Endometrial microvascular endothelial cells (primary cell): ENCODE data around the gene NFXL1. TPM values are rescaled to one million over a fixed set of nuclear protein-coding genes. Genes with fewer than 3 reads are reported as not detected.

ENCODE experiments used
- in situ Hi-C: cut with HindIII; loops from 2 replicates; pipeline ENCODE4 v1.10.0; 2017; ENCODE audit warnings: low sequenced_read_pairs, low pct_unique_long_range_greater_than_20kb; ENCODE audit errors: inconsistent ontology term
- total RNA-seq: library from RNA; depleted of rRNA; stranded (reverse); fragments of >200 nt; gene quantifications from one replicate; pipeline ENCODE4 v1.2.3, GENCODE V29; 2015; ENCODE audit errors: inconsistent ontology term

NFXL1 gene
- total RNA-seq, 1 donor from 2014 or later, result 8.1 TPM

GRCh38 chr4:47838445-47838844 is 75.9 kb downstream of the NFXL1 start:
- in situ Hi-C loops, result no loop called here

- in situ Hi-C loops, result no loop called here
Measured at GRCh38 chr4:47837908-47838294, 76.5 kb downstream of the NFXL1 start, which contains the start of gene CORIN. Gene CORIN (minus strand): TSS chr4:47838067. CDS start chr4:47837949, 118 bp downstream.

GRCh38 chr4:47837094-47837907 is 77.1 kb downstream of the NFXL1 start:
- in situ Hi-C loops, result no loop called here

GRCh38 chr4:47836641-47837093 is 77.7 kb downstream of the NFXL1 start:
- in situ Hi-C loops, result no loop called here

- in situ Hi-C loops, result no loop called here
Measured at GRCh38 chr4:47835494-47835893, 78.9 kb downstream of the NFXL1 start.

- in situ Hi-C loops, result no loop called here
Measured at GRCh38 chr4:47831026-47831679, 83.2 kb downstream of the NFXL1 start.

- in situ Hi-C loops, result no loop called here
Measured at GRCh38 chr4:47830265-47831025, 83.9 kb downstream of the NFXL1 start.

GRCh38 chr4:47829438-47829837 is 84.9 kb downstream of the NFXL1 start:
- in situ Hi-C loops, result no loop called here

GRCh38 chr4:47827343-47828047 is 86.9 kb downstream of the NFXL1 start:
- in situ Hi-C loops, result no loop called here

- in situ Hi-C loops, result no loop called here
Measured at GRCh38 chr4:47824840-47825239, 89.5 kb downstream of the NFXL1 start.

- in situ Hi-C loops, result no loop called here
Measured at GRCh38 chr4:47819178-47819577, 95.2 kb downstream of the NFXL1 start.

- in situ Hi-C loops, result no loop called here
Measured at GRCh38 chr4:47817275-47817674, 97.1 kb downstream of the NFXL1 start.

GRCh38 chr4:47816748-47817147 is 97.6 kb downstream of the NFXL1 start:
- in situ Hi-C loops, result no loop called here

GRCh38 chr4:47814618-47815295 is 99.6 kb downstream of the NFXL1 start:
- in situ Hi-C loops, result no loop called here

GRCh38 chr4:47809654-47810203 is 104.7 kb downstream of the NFXL1 start:
- in situ Hi-C loops, result no loop called here

GRCh38 chr4:47804598-47804997 is 109.8 kb downstream of the NFXL1 start:
- in situ Hi-C loops, result no loop called here

GRCh38 chr4:47801481-47802002 is 112.8 kb downstream of the NFXL1 start:
- in situ Hi-C loops, result no loop called here

- in situ Hi-C loops, result no loop called here
Measured at GRCh38 chr4:47798165-47798564, 116.2 kb downstream of the NFXL1 start.
